ENCODE data around the gene MTG2.

GRCh38 chr20:62237801-62238568 lies 55.2 kb downstream of the MTG2 start, which contains the start of gene OSBPL2:
- TF ChIP-seq, protein P1, sequence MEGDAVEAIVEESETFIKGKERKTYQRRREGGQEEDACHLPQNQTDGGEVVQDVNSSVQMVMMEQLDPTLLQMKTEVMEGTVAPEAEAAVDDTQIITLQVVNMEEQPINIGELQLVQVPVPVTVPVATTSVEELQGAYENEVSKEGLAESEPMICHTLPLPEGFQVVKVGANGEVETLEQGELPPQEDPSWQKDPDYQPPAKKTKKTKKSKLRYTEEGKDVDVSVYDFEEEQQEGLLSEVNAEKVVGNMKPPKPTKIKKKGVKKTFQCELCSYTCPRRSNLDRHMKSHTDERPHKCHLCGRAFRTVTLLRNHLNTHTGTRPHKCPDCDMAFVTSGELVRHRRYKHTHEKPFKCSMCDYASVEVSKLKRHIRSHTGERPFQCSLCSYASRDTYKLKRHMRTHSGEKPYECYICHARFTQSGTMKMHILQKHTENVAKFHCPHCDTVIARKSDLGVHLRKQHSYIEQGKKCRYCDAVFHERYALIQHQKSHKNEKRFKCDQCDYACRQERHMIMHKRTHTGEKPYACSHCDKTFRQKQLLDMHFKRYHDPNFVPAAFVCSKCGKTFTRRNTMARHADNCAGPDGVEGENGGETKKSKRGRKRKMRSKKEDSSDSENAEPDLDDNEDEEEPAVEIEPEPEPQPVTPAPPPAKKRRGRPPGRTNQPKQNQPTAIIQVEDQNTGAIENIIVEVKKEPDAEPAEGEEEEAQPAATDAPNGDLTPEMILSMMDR (IDR thresholded peaks at IDR 0.05): no peak
- TF ChIP-seq, protein P2, sequence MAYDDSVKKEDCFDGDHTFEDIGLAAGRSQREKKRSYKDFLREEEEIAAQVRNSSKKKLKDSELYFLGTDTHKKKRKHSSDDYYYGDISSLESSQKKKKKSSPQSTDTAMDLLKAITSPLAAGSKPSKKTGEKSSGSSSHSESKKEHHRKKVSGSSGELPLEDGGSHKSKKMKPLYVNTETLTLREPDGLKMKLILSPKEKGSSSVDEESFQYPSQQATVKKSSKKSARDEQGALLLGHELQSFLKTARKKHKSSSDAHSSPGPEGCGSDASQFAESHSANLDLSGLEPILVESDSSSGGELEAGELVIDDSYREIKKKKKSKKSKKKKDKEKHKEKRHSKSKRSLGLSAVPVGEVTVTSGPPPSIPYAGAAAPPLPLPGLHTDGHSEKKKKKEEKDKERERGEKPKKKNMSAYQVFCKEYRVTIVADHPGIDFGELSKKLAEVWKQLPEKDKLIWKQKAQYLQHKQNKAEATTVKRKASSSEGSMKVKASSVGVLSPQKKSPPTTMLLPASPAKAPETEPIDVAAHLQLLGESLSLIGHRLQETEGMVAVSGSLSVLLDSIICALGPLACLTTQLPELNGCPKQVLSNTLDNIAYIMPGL (CRISPR knock-in tag; IDR thresholded peaks at IDR 0.05): no peak
- no peak for TF ChIP-seq ETV6 (CRISPR knock-in tag; IDR thresholded peaks at IDR 0.05)
- TF ChIP-seq ZNF121 (CRISPR knock-in tag; IDR thresholded peaks at IDR 0.05): no peak
- TF ChIP-seq, protein P3, sequence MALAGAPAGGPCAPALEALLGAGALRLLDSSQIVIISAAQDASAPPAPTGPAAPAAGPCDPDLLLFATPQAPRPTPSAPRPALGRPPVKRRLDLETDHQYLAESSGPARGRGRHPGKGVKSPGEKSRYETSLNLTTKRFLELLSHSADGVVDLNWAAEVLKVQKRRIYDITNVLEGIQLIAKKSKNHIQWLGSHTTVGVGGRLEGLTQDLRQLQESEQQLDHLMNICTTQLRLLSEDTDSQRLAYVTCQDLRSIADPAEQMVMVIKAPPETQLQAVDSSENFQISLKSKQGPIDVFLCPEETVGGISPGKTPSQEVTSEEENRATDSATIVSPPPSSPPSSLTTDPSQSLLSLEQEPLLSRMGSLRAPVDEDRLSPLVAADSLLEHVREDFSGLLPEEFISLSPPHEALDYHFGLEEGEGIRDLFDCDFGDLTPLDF (CRISPR knock-in tag; IDR thresholded peaks at IDR 0.05): no peak
- TF ChIP-seq SP1 (CRISPR knock-in tag; conservative IDR thresholded peaks at IDR 0.05): peak; percentile 99
- no peak for TF ChIP-seq KAT7 (CRISPR knock-in tag; IDR thresholded peaks at IDR 0.05; ENCODE audit: borderline replicate concordance)
- no peak for TF ChIP-seq ATF2 (CRISPR knock-in tag; IDR thresholded peaks at IDR 0.05; ENCODE audit: borderline replicate concordance, low read depth)
- peak; percentile 54; the same call in 1 of the 2 replicates for TF ChIP-seq CREM (CRISPR knock-in tag; IDR thresholded peaks at IDR 0.05)
- TF ChIP-seq ZNF263 (CRISPR knock-in tag; IDR thresholded peaks at IDR 0.05; ENCODE audit: low read depth): no peak
- no peak for TF ChIP-seq NR3C1 (CRISPR knock-in tag; conservative IDR thresholded peaks at IDR 0.05; ENCODE audit: low read depth)
- no peak for TF ChIP-seq MLX (CRISPR knock-in tag; IDR thresholded peaks at IDR 0.05)
- TF ChIP-seq NFYB (CRISPR knock-in tag; conservative IDR thresholded peaks at IDR 0.05; ENCODE audit: low read depth): peak; percentile 99

Measured in WTC11 (cell line).